GM12891 (cell line): ENCODE data around the gene GRIA3.
"Not testable (repeated sequence)": the region's sequence is repeated elsewhere in the genome, so short reads cannot be mapped to it uniquely, and the experiment has no call there.

Source experiments
- PAX5 ChIP-seq: IDR thresholded peaks from 2 replicates; pipeline ENCODE4 v1.6.1; 2011; ENCODE audit warnings: low read length, moderate library complexity, mild to moderate bottlenecking; ENCODE audit not compliant: insufficient read depth, severe bottlenecking
- POLR2A ChIP-seq: IDR thresholded peaks from 2 replicates; pipeline ENCODE4 v1.6.1; 2011; ENCODE audit warnings: low read depth, low read length, control low read depth
- POLR2AphosphoS5 ChIP-seq: IDR thresholded peaks from 2 replicates; pipeline ENCODE4 v1.6.1; 2011; ENCODE audit warnings: low read depth, low read length, control low read depth
- POU2F2 ChIP-seq: IDR thresholded peaks from 2 replicates; pipeline ENCODE4 v1.6.1; 2011; ENCODE audit warnings: low read depth, mild to moderate bottlenecking, control low read depth, low read length, moderate library complexity
- SPI1 ChIP-seq: IDR thresholded peaks from 2 replicates; pipeline ENCODE4 v1.6.1; 2011; ENCODE audit warnings: low read depth, low read length, control low read depth
- TAF1 ChIP-seq: IDR thresholded peaks from 2 replicates; pipeline ENCODE4 v1.6.1; 2011; ENCODE audit warnings: low read depth, low read length, control low read depth

GRCh38 chrX:123386196-123386595 lies 202.1 kb downstream of the GRIA3 start:
- not testable (repeated sequence) for TF ChIP-seq POLR2A, POLR2AphosphoS5, PAX5, SPI1, POU2F2, TAF1
